Measurements from ENCODE around the gene SCN1A.

Gene SCN1A

GRCh38 chr2:165959371-165959770, 168.4 kb downstream of the SCN1A start:
- in situ Hi-C loops (cut with HindIII; ENCODE audit: low sequenced_read_pairs): no loop called here
- TF ChIP-seq CTCF (IDR thresholded peaks at IDR 0.05; ENCODE audit: low read depth, low read length, missing control alignments): no peak
- H3K4me3 ChIP-seq (ENCODE audit: low read depth, low read length): no peak overlapping the region
- no peak for DNase-seq (ENCODE audit: low read depth)

- H3K4me3 ChIP-seq (ENCODE audit: low read depth, low read length): no peak overlapping the region
- no peak for DNase-seq (ENCODE audit: low read depth)
- in situ Hi-C loops (cut with HindIII; ENCODE audit: low sequenced_read_pairs): no loop called here
- TF ChIP-seq CTCF (IDR thresholded peaks at IDR 0.05; ENCODE audit: low read depth, low read length, missing control alignments): no peak
Observed at GRCh38 chr2:165958313-165958960, 169.4 kb downstream of the SCN1A start.

GRCh38 chr2:165957030-165957675, 170.7 kb downstream of the SCN1A start:
- no peak overlapping the region for H3K4me3 ChIP-seq (ENCODE audit: low read depth, low read length)
- in situ Hi-C loops (cut with HindIII; ENCODE audit: low sequenced_read_pairs): no loop called here
- no peak for DNase-seq (ENCODE audit: low read depth)
- no peak for TF ChIP-seq CTCF (IDR thresholded peaks at IDR 0.05; ENCODE audit: low read depth, low read length, missing control alignments)

GRCh38 chr2:165953655-165954606, 173.9 kb downstream of the SCN1A start, which contains the start of gene TTC21B:
TSS of gene TTC21B (minus strand) at chr2:165953776. CDS start at chr2:165953705, 71 bp downstream.
- H3K4me3 ChIP-seq (ENCODE audit: low read depth, low read length): peak within 1 kb of the TSS; percentile 74
- in situ Hi-C loops (cut with HindIII; ENCODE audit: low sequenced_read_pairs): no loop called here
- TF ChIP-seq CTCF (IDR thresholded peaks at IDR 0.05; ENCODE audit: low read depth, low read length, missing control alignments): peak; percentile 64
- DNase-seq (ENCODE audit: low read depth): peak; percentile 87

GRCh38 chr2:165953306-165953654, 174.5 kb downstream of the SCN1A start:
- H3K4me3 ChIP-seq (ENCODE audit: low read depth, low read length): peak overlapping the region; percentile 74
- no peak for TF ChIP-seq CTCF (IDR thresholded peaks at IDR 0.05; ENCODE audit: low read depth, low read length, missing control alignments)
- DNase-seq (ENCODE audit: low read depth): no peak
- in situ Hi-C loops (cut with HindIII; ENCODE audit: low sequenced_read_pairs): no loop called here

- H3K4me3 ChIP-seq (ENCODE audit: low read depth, low read length): peak overlapping the region; percentile 74
- in situ Hi-C loops (cut with HindIII; ENCODE audit: low sequenced_read_pairs): no loop called here
- TF ChIP-seq CTCF (IDR thresholded peaks at IDR 0.05; ENCODE audit: low read depth, low read length, missing control alignments): no peak
- no peak for DNase-seq (ENCODE audit: low read depth)
Observed at GRCh38 chr2:165952741-165953211, 175.0 kb downstream of the SCN1A start.

All from astrocyte of the cerebellum (primary cell).